ENCODE measurements around the gene ATXN2.
"Not testable (repeated sequence)": the region's sequence is repeated elsewhere in the genome, so short reads cannot be mapped to it uniquely, and the experiment has no call there.

ATXN2 gene

DNA sequence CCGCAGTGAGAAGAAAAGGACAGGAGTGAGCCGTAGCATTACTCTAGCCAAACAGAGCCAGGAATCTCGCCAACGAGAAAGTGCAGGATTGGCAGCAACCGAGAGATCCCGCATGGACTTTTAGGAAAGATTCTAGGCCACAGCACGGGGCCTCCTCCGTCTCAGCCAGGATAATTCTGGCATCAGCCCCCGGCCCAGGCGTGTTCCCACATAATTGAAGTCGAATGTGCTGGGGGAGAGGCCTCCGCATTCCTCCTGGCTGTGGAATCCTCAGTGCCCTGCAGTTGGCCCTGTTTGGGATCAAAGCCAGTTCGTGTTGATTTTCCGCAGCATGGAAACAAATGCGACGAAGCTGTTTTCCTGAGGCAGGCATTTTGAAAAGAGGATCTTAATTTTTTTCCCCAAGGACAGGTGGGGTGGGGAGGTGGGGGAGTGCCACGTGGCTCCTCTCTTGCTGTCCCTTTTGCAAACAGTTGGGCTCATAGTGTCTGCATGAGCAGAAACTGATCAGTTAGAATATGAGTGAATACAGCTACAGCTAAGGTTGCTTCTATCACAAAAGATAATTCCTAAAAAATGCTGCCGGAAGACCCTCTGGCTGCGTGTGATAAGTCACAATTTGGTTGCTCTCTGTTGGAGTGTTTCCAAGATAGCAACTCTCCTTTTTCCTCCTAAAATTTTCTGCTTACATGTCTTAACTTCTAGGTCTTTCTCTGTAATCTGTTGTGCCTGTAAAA, 37.3 kb upstream of the ATXN2 start:
- POLR2A ChIA-PET = no interaction called here
- TF ChIP-seq, protein P1, sequence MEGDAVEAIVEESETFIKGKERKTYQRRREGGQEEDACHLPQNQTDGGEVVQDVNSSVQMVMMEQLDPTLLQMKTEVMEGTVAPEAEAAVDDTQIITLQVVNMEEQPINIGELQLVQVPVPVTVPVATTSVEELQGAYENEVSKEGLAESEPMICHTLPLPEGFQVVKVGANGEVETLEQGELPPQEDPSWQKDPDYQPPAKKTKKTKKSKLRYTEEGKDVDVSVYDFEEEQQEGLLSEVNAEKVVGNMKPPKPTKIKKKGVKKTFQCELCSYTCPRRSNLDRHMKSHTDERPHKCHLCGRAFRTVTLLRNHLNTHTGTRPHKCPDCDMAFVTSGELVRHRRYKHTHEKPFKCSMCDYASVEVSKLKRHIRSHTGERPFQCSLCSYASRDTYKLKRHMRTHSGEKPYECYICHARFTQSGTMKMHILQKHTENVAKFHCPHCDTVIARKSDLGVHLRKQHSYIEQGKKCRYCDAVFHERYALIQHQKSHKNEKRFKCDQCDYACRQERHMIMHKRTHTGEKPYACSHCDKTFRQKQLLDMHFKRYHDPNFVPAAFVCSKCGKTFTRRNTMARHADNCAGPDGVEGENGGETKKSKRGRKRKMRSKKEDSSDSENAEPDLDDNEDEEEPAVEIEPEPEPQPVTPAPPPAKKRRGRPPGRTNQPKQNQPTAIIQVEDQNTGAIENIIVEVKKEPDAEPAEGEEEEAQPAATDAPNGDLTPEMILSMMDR (IDR thresholded peaks at IDR 0.05; ENCODE audit: control extremely low read depth, extremely low read depth, low read depth, missing control alignments) = no peak
- no peak for DNase-seq (ENCODE audit: extremely low spot score)
- CTCF ChIA-PET = interaction anchor here (1.2 kb wide), 1 partner anchor 14 kb away, joined by 4 read pairs; no protein-coding TSS in a partner anchor

DNA sequence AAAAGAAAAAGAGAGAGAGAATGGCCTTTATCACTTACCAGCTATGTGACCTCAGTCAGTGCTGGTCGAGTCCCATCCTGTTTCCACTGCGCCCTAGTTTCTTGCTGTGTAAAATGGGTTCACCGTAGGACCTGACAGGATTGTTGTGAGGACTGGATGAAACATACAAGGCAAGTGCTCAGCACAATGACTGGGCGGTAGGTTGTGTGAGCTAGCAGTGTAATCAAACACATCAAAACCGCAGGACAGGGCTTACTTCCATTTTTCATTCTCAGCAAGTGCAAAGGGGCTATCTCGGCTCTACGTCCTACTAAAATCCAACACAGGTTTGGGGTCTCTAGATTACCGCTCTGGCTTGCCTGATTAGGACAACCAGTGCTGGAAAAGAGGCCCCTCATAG, 36.4 kb upstream of the ATXN2 start:
- no peak for DNase-seq (ENCODE audit: extremely low spot score)
- CTCF ChIA-PET = interaction anchor here (1.2 kb wide), 1 partner anchor 14 kb away, joined by 4 read pairs; no protein-coding TSS in a partner anchor
- POLR2A ChIA-PET = no interaction called here
- TF ChIP-seq, protein P1 (IDR thresholded peaks at IDR 0.05; ENCODE audit: control extremely low read depth, extremely low read depth, low read depth, missing control alignments) = no peak

DNA sequence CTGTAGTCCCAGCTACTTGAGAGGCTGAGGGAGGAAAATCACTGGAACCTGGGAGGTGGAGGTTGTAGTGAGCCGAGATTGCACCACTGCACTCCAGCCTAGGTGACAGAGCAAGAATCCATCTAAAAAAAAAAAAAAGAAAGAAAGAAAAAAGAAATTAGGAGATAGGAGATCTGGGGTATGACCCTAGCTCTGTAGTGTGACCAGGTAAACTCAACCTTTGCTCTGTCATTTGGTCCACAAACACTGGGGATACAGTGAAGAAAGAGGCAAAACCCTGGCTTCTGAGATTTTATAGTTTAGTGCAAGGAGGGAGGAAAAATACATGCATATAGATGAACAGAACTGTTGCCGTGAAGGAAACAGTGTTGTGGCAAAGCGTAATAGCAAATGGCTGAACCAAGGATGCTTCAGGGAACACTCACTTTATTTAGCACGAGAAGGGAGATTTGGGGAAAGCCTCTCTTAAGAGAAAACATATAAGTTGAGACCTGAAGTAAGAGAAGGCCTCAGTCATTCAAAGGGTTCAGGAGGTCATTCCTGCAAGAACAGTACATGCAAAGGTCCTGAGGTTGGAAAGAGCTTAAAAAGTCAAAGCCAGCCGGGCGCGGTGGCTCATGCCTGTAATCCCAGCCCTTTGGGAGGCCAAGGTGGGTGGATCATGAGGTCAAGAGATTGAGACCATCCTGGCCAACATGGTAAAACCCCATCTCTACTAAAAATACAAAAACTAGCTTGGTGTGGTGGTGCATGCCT, 29.6 kb upstream of the ATXN2 start:
- ChIA-PET CTCF (no interaction called here), POLR2A (no interaction called here)
- TF ChIP-seq, protein P1 (IDR thresholded peaks at IDR 0.05; ENCODE audit: control extremely low read depth, extremely low read depth, low read depth, missing control alignments) = no peak
- DNase-seq (ENCODE audit: extremely low spot score) = no peak

DNA sequence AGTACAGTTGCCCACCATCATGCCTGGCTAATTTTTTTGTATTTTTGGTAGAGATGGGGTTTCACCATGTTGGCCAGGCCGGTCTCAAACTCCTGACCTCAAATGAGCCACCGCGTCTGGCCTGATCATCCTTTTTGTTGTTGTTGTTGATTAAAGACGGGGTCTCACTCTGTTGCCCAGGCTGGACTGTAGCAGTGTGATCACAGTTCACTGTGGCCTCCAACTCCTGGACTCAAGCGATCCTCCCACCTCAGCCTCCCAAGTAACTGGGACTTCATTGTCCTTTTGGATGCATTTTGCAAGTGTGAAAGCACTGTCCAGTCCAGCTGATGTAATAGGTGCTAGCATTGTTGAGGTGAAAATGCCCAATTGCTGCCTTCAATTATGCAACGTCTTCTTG, 27.1 kb upstream of the ATXN2 start:
- ChIA-PET POLR2A (no interaction called here), CTCF (interaction anchor here (1.4 to 1.6 kb wide), 2 partner anchors 14 to 59 kb away, joined by 3 read pairs; partner anchors contain the start of gene BRAP)
- no peak for DNase-seq (ENCODE audit: extremely low spot score)
- TF ChIP-seq, protein P1 (IDR thresholded peaks at IDR 0.05; ENCODE audit: control extremely low read depth, extremely low read depth, low read depth, missing control alignments) = no peak

DNA sequence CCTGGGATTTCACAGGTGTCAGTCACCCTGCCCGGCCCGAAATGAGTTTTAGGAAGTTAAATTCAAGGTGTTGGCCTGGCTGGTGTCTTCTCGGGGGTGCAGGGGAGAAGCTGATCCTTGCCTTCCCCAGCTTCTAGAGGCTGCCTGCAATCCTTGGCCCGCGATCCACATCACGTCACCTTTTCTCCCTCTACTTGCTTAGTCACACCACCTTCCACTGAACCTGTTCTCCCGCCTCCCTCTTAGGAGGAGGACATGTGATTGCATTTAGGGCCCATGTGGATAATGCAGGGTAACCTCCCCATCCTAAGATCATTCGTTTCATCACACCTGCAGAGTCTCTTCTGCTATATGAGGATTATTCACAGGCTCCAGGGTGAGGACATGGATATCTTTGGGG, 25.4 kb upstream of the ATXN2 start:
- TF ChIP-seq, protein P1 (IDR thresholded peaks at IDR 0.05; ENCODE audit: control extremely low read depth, extremely low read depth, low read depth, missing control alignments) = no peak
- DNase-seq (ENCODE audit: extremely low spot score) = no peak
- ChIA-PET CTCF (no interaction called here), POLR2A (no interaction called here)

DNA sequence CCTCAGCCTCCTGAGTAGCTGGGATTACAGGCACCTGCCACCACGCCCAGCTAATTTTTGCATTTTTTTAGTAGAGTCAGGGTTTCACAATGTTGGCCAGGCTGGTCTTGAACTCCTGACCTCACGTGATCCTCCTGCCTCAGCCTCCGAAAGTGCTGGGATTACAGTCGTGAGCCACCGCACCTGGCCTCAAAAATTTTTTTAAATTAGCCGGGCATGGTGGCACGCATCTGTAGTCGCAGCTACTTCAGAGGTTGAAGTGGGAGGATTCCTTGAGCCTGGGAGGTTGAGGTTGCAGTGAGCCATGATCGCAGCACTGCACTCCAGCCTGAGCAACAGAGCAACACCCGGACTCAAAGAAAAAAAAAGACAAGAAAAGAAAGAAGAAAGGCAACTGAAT, 18.7 kb upstream of the ATXN2 start:
- CTCF ChIA-PET; DNase-seq (ENCODE audit: extremely low spot score): not testable (repeated sequence)
- POLR2A ChIA-PET = interaction anchor here (0.7 kb wide), 1 partner anchor 23 kb away, joined by 4 read pairs; no protein-coding TSS in a partner anchor

DNA sequence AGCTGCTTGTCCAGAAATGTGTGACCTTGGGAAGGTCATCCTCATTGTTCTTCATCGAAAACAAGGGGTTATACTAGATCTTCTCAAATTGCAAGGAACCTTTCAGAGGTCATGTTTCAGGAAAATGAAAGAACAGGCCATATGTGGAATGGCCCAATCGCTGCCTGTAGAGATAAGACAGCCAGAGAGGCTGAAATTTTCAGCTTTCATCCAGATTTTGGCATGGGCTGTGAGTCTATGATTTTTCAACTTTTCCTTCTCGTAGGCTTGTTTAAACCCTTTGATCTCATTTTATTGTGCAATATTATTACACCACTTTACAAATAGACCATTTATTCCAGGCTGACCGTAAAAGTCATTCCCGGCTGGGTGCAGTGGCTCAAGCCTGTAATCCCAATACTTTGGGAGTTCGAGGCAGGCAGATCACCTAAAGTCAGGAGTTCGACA, 17.1 kb upstream of the ATXN2 start:
- POLR2A ChIA-PET = no interaction called here
- no peak for DNase-seq (ENCODE audit: extremely low spot score)
- CTCF ChIA-PET = no interaction called here
- TF ChIP-seq, protein P1 (IDR thresholded peaks at IDR 0.05; ENCODE audit: control extremely low read depth, extremely low read depth, low read depth, missing control alignments) = no peak
